ENCODE measurements around the gene SCUBE3. TPM values are rescaled to one million over a fixed set of nuclear protein-coding genes. Genes with fewer than 3 reads are reported as not detected.

SCUBE3 gene
- total and polyA plus RNA-seq, 9 of the 15 experiments (the other 6 are each of a cell fraction or from before 2014, with no cell fraction given) = 0.01 to 0.11 TPM; not detected in 7

DNA sequence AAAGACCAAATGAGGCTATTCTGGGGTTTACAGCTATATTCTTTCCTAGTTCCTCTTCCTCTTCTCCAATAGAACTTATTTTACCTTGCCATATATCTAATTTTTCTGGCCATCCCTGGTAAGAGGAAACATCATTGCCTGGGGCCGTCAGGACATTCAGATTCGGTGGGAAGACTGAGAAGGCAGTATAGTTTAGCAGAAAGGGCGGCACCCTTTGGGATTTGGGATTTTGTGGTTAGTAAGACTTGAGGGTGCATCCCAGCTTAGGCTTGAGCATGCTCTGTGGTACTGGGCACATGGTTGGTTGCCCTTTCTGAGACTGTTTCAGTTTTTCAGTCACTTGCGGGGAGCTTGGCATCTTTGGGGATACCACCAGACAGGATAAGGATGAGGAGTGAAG is 21.1 kb downstream of the SCUBE3 start:
- ATAC-seq (no peak), FAIRE-seq (no peak), DNase-seq (ENCODE audit: extremely low read depth in 1 of 4, low spot score in 3 of 4) (no peak)
- H4K20me1 ChIP-seq (replicated peaks; ENCODE audit: control insufficient read depth, insufficient read depth, low read length) = no peaks in the 10 kb centered on the region; the same call in none of the 2 replicates
- 36% methylated on average over 4 of the region's 4 CpGs for WGBS (ENCODE audit: insufficient coverage, low coverage, missing lambda C conversion rate)
- H3K27ac ChIP-seq (ENCODE audit: extremely low read depth, low read depth, low read length) = no peak overlapping the region
- ChIA-PET POLR2A (interaction anchor here (0.5 kb wide), 1 partner anchor 1543 kb away, joined by 3 read pairs; no protein-coding TSS in a partner anchor), CTCF (ENCODE audit: low intra/inter-chr PET ratio) (no interaction called here)
- H3K27me3 ChIP-seq (ENCODE audit: control insufficient read depth in 2 of 2, insufficient read depth in 2 of 2, low read length in 2 of 2) = no peaks in the 10 kb centered on the region
- no peak overlapping the region for H3K4me2 ChIP-seq (ENCODE audit: insufficient read depth, low read length)
- H3K9me1 ChIP-seq (ENCODE audit: control insufficient read depth, insufficient read depth, low read length) = no peaks in the 10 kb centered on the region
- in situ Hi-C loops (cut with MboI) (no loop called here), intact Hi-C loops (cut with micrococcal nuclease) (no loop called here)
- no peaks in the 10 kb centered on the region for H3K79me2 ChIP-seq (ENCODE audit: control insufficient read depth, insufficient read depth, low read length)
- H3K4me1 ChIP-seq (replicated peaks in 1 of 2; ENCODE audit: control insufficient read depth in 2 of 2, insufficient read depth in 2 of 2, low read length in 2 of 2) = no peaks in the 10 kb centered on the region; a peak in 1 of 5 replicates
- no peak overlapping the region for H3K9ac ChIP-seq (ENCODE audit: insufficient read depth in 1 of 2, low read depth in 2 of 2, low read length in 2 of 2)
- H3K9me3 ChIP-seq (replicated peaks; ENCODE audit: control insufficient read depth, insufficient read depth, low read depth, low read length) = no peaks in the 10 kb centered on the region; the same call in 1 of the 2 replicates
- H2AFZ ChIP-seq (ENCODE audit: low read depth, low read length) = no peak overlapping the region
- BruUV-seq (replicated peaks) = no TSS peak
- H3K4me3 ChIP-seq = no peak overlapping the region
- no peaks in the 10 kb centered on the region; the same call in 2 of the 3 replicates for H3K36me3 ChIP-seq (ENCODE audit: control insufficient read depth, insufficient read depth, low read length)
- TF ChIP-seq TRIM28 (IDR thresholded peaks at IDR 0.05) (0 out of 2 replicates have a peak, but pooled peaks have one; percentile 63), CTBP1 (IDR thresholded peaks at IDR 0.05; ENCODE audit: borderline replicate concordance) (no peak), SAP30 (IDR thresholded peaks at IDR 0.05; ENCODE audit: borderline replicate concordance, insufficient read depth, low read depth, low read length, poor library complexity, severe bottlenecking) (no peak), SRSF9 (IDR thresholded peaks at IDR 0.05; ENCODE audit: borderline replicate concordance, low read depth, low read length) (no peak), ZNF253 (CRISPR knock-in tag; conservative IDR thresholded peaks at IDR 0.05) (no peak), CHD2 (IDR thresholded peaks at IDR 0.05; ENCODE audit: low read depth, low read length) (no peak), TFAM (CRISPR knock-in tag; conservative IDR thresholded peaks at IDR 0.05) (no peak), HMG20A (CRISPR knock-in tag; conservative IDR thresholded peaks at IDR 0.05) (no peak), CBX3 (IDR thresholded peaks at IDR 0.05; ENCODE audit: borderline replicate concordance in 1 of 2, low read length in 2 of 2) (peak in 1 of 2 experiments; percentile 91; a peak in 2 of 3 replicates), ZNF41 (CRISPR knock-in tag; conservative IDR thresholded peaks at IDR 0.05) (no peak), KAT2B (IDR thresholded peaks at IDR 0.05; ENCODE audit: low read depth, low read length) (no peak), CBX1 (IDR thresholded peaks at IDR 0.05; ENCODE audit: low read depth) (no peak), ETV6 (IDR thresholded peaks at IDR 0.05; ENCODE audit: borderline replicate concordance in 1 of 2, low read depth in 2 of 2, low read length in 1 of 2) (no peak), ETV6 (CRISPR knock-in tag; IDR thresholded peaks at IDR 0.05; ENCODE audit: borderline replicate concordance) (no peak), ZNF699 (CRISPR knock-in tag; IDR thresholded peaks at IDR 0.05; ENCODE audit: insufficient replicate concordance) (no peak)
- TF ChIP-seq, protein P1, sequence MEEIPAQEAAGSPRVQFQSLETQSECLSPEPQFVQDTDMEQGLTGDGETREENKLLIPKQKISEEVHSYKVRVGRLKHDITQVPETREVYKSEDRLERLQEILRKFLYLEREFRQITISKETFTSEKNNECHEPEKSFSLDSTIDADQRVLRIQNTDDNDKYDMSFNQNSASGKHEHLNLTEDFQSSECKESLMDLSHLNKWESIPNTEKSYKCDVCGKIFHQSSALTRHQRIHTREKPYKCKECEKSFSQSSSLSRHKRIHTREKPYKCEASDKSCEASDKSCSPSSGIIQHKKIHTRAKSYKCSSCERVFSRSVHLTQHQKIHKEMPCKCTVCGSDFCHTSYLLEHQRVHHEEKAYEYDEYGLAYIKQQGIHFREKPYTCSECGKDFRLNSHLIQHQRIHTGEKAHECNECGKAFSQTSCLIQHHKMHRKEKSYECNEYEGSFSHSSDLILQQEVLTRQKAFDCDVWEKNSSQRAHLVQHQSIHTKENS (CRISPR knock-in tag; IDR thresholded peaks at IDR 0.05) = no peak
- TF ChIP-seq, protein P2, sequence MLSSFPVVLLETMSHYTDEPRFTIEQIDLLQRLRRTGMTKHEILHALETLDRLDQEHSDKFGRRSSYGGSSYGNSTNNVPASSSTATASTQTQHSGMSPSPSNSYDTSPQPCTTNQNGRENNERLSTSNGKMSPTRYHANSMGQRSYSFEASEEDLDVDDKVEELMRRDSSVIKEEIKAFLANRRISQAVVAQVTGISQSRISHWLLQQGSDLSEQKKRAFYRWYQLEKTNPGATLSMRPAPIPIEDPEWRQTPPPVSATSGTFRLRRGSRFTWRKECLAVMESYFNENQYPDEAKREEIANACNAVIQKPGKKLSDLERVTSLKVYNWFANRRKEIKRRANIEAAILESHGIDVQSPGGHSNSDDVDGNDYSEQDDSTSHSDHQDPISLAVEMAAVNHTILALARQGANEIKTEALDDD (IDR thresholded peaks at IDR 0.05) = no peak
- TF ChIP-seq, protein P3, sequence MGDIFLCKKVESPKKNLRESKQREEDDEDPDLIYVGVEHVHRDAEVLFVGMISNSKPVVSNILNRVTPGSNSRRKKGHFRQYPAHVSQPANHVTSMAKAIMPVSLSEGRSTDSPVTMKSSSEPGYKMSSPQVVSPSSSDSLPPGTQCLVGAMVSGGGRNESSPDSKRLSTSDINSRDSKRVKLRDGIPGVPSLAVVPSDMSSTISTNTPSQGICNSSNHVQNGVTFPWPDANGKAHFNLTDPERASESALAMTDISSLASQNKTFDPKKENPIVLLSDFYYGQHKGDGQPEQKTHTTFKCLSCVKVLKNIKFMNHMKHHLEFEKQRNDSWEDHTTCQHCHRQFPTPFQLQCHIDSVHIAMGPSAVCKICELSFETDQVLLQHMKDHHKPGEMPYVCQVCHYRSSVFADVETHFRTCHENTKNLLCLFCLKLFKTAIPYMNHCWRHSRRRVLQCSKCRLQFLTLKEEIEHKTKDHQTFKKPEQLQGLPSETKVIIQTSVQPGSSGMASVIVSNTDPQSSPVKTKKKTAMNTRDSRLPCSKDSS (IDR thresholded peaks at IDR 0.05; ENCODE audit: low read depth, partially characterized antibody) = peak; percentile 36
- TF ChIP-seq, protein P4, sequence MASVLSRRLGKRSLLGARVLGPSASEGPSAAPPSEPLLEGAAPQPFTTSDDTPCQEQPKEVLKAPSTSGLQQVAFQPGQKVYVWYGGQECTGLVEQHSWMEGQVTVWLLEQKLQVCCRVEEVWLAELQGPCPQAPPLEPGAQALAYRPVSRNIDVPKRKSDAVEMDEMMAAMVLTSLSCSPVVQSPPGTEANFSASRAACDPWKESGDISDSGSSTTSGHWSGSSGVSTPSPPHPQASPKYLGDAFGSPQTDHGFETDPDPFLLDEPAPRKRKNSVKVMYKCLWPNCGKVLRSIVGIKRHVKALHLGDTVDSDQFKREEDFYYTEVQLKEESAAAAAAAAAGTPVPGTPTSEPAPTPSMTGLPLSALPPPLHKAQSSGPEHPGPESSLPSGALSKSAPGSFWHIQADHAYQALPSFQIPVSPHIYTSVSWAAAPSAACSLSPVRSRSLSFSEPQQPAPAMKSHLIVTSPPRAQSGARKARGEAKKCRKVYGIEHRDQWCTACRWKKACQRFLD (CRISPR knock-in tag; IDR thresholded peaks at IDR 0.05) = no peak
